ENCODE results near the gene IFITM1. TPM values are rescaled to one million over a fixed set of nuclear protein-coding genes. Genes with fewer than 3 reads are reported as not detected.

IFITM1 gene
- total and polyA plus RNA-seq, 7 donors = 41.2 to 580 (median 91.5) TPM

GRCh38 chr11:287821-288477 lies 25.9 kb upstream of the IFITM1 start:
- WGBS, 2 donors = 10 to 17% methylated on average over 41 of the region's 41 CpGs
- intact Hi-C loops (cut with DNase I) = loop anchor here (2.0 to 5.0 kb wide), 4 partner anchors 36 to 164 kb away; partner anchors contain the start of genes PSMD13, PTDSS2 and SIRT3
- TF ChIP-seq POLR2AphosphoS5 (IDR thresholded peaks at IDR 0.05) = no peak
- no peak for TF ChIP-seq CTCF (IDR thresholded peaks at IDR 0.05)
- no peak for TF ChIP-seq POLR2A (IDR thresholded peaks at IDR 0.05)
- no peak for TF ChIP-seq EP300 (IDR thresholded peaks at IDR 0.05)
- peaks cover 0 to 21% (median 17%) of the 10 kb centered on the region in 4 donors for H3K4me1 ChIP-seq
- H3K36me3 ChIP-seq = peaks cover 0 to 4% (median 0%) of the 10 kb centered on the region in 4 donors
- H3K4me3 ChIP-seq = peak overlapping the region; percentile 46 to 77 (median 68)
- H3K27ac ChIP-seq = peak overlapping the region in 3 of 4 donors; percentile 42 to 70 (median 64)
- peaks cover 6 to 47% (median 21%) of the 10 kb centered on the region in 3 donors for H3K27me3 ChIP-seq
- peak; percentile 64 for DNase-seq
- H3K9me3 ChIP-seq = no peaks in the 10 kb centered on the region

GRCh38 chr11:288478-289397 lies 25.1 kb upstream of the IFITM1 start, which contains the start of gene PGGHG:
PGGHG (plus strand) TSS chr11:289126; CDS start chr11:289817, 691 bp downstream.
- H3K36me3 ChIP-seq = peaks cover 0 to 11% (median 0%) of the 10 kb centered on the region in 4 donors
- peak in 2 of 4 donors; percentile 12 to 35 for TF ChIP-seq POLR2AphosphoS5 (IDR thresholded peaks at IDR 0.05)
- TF ChIP-seq EP300 (IDR thresholded peaks at IDR 0.05) = no peak
- DNase-seq = peak; percentile 87
- intact Hi-C loops (cut with DNase I) = loop anchor here (2.0 to 5.0 kb wide), 4 partner anchors 36 to 164 kb away; partner anchors contain the start of genes PSMD13, PTDSS2 and SIRT3
- 1% methylated on average over 112 of the region's 112 CpGs for WGBS, 2 donors
- H3K27me3 ChIP-seq = peaks cover 6 to 40% (median 19%) of the 10 kb centered on the region in 3 donors
- peaks cover 0 to 21% (median 17%) of the 10 kb centered on the region in 4 donors for H3K4me1 ChIP-seq
- H3K9me3 ChIP-seq = no peaks in the 10 kb centered on the region
- peak within 1 kb of the TSS; percentile 46 to 77 (median 68) for H3K4me3 ChIP-seq
- peak within 1 kb of the TSS; percentile 50 to 70 (median 66) for H3K27ac ChIP-seq

DNA sequence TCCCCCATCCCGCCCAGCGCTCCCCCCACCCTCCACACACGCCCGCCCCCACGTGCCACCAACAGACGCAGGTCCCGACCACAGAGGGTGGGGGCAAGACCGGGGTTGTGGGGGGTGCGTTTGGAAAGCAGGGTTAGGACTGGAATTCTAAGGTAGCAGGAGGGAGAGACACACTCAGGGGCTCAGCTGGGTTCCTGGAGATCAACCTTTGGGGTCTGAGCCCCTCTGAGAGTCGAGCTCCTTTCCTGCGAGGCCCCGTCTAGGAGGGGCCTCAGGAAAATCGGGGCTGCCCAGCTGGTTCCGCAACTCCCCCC lies 24.5 kb upstream of the IFITM1 start:
- peak overlapping the region; percentile 46 to 77 (median 68) for H3K4me3 ChIP-seq
- H3K9me3 ChIP-seq = no peaks in the 10 kb centered on the region
- H3K36me3 ChIP-seq = peaks cover 0 to 14% (median 0%) of the 10 kb centered on the region in 4 donors
- peak; percentile 67 for DNase-seq
- 13 to 20% methylated on average over 14 of the region's 14 CpGs for WGBS, 2 donors
- peak overlapping the region; percentile 50 to 70 (median 64) for H3K27ac ChIP-seq
- H3K4me1 ChIP-seq = peaks cover 0 to 21% (median 17%) of the 10 kb centered on the region in 4 donors
- H3K27me3 ChIP-seq = peaks cover 4 to 34% (median 13%) of the 10 kb centered on the region in 3 donors
- intact Hi-C loops (cut with DNase I) = loop anchor here (2.0 to 5.0 kb wide), 4 partner anchors 37 to 163 kb away; partner anchors contain the start of genes PSMD13, PTDSS2 and SIRT3
- TF ChIP-seq EP300 (IDR thresholded peaks at IDR 0.05) (no peak), CTCF (IDR thresholded peaks at IDR 0.05) (no peak)

GRCh38 chr11:289712-290620 lies 23.9 kb upstream of the IFITM1 start:
- Histone ChIP-seq H3K36me3 (peaks cover 0 to 14% (median 0%) of the 10 kb centered on the region in 4 donors), H3K27me3 (peaks cover 0 to 28% (median 8%) of the 10 kb centered on the region in 3 donors), H3K9me3 (no peaks in the 10 kb centered on the region), H3K27ac (peak overlapping the region in 2 of 4 donors; percentile 64 to 65), H3K4me1 (peaks cover 0 to 21% (median 17%) of the 10 kb centered on the region in 4 donors), H3K4me3 (peak overlapping the region; percentile 46 to 77 (median 68))
- TF ChIP-seq CTCF (IDR thresholded peaks at IDR 0.05) (no peak), EP300 (IDR thresholded peaks at IDR 0.05) (no peak), POLR2A (IDR thresholded peaks at IDR 0.05) (no peak), POLR2AphosphoS5 (IDR thresholded peaks at IDR 0.05) (no peak)
- peak; percentile 65 for DNase-seq
- 82 to 84% methylated on average over 48 of the region's 48 CpGs for WGBS, 2 donors
- intact Hi-C loops (cut with DNase I) = loop anchor here (2.0 to 5.0 kb wide), 4 partner anchors 38 to 162 kb away; partner anchors contain the start of genes PSMD13, PTDSS2 and SIRT3
